Astrocyte (in vitro differentiated cells and primary cell): Measurements from ENCODE around the gene OXT.
"Not testable (repeated sequence)": the region's sequence is repeated elsewhere in the genome, so short reads cannot be mapped to it uniquely, and the experiment has no call there.

ENCODE experiments used
- EZH2 ChIP-seq: IDR thresholded peaks from 2 replicates; pipeline ENCODE4 v1.6.1; 2012; ENCODE audit warnings: mild to moderate bottlenecking, low read length, inconsistent platforms; ENCODE audit not compliant: insufficient read depth
- TF ChIP-seq, protein P1 (sequence below): IDR thresholded peaks from 2 replicates; pipeline ENCODE4 v1.5.1; 2011; ENCODE audit warnings: low read depth, mild to moderate bottlenecking, inconsistent platforms, low read length, moderate library complexity; ENCODE audit not compliant: insufficient read depth

DNA sequence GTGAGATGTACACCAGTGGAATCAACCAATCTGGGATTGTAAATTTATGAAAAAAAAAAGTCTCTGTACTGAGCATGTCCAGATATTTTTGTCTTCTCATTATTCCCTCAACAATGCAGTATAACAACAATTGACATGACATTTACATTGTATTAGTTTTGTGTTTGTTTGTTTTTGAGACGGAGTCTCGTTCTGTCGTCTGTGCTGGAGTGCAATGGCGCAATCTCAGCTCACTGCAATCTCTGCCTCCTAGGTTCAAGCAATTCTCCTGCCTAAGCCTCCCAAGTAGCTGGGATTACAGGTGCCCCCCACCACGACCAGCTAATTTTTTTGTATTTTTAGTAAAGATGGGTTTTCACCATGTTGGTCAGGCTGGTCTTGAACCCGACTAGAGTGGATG, 3.9 kb downstream of the OXT start:
- TF ChIP-seq, protein P1, sequence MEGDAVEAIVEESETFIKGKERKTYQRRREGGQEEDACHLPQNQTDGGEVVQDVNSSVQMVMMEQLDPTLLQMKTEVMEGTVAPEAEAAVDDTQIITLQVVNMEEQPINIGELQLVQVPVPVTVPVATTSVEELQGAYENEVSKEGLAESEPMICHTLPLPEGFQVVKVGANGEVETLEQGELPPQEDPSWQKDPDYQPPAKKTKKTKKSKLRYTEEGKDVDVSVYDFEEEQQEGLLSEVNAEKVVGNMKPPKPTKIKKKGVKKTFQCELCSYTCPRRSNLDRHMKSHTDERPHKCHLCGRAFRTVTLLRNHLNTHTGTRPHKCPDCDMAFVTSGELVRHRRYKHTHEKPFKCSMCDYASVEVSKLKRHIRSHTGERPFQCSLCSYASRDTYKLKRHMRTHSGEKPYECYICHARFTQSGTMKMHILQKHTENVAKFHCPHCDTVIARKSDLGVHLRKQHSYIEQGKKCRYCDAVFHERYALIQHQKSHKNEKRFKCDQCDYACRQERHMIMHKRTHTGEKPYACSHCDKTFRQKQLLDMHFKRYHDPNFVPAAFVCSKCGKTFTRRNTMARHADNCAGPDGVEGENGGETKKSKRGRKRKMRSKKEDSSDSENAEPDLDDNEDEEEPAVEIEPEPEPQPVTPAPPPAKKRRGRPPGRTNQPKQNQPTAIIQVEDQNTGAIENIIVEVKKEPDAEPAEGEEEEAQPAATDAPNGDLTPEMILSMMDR, result not testable (repeated sequence)
- not testable (repeated sequence) for TF ChIP-seq EZH2
